Left hindlimb (tissue), 1 donor: ENCODE data around the gene ZNF57.
"Not testable (repeated sequence)": the region's sequence is repeated elsewhere in the genome, so short reads cannot be mapped to it uniquely, and the experiment has no call there.

ENCODE experiments used
- DNase-seq: peaks from one replicate; pipeline ENCODE4 v3.0.0-alpha.2; 2018

ZNF57 gene

DNA sequence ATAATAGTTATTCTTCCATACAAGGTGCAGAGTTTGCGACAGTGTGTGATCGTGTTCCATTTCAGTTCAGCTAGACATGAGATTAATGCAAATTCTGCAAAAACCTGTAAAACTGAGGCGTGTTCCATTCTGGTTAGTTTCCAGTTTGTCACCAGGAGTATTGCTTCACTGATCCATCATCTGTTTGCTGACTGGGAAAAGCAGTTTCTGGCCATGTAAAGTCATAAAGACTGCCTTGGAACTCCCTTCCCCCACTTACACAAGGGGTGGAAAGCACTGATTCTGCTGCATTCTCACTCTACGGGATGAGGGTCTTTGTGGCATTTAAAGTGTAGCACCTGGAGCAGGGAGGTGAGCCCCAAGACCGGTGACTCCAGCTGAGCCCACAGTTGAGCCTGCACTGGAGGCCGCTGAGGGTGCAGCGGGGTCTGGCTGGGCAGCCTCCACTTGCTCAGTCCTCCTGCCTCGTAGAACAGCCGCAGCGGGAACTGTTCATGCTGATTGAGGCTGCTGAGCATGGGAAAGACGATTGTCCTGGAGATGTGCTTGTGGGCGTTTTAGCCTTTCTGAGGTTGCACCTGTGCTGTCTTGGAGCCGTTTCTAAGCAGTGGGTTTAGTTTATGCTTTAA lies 2.0 kb downstream of the ZNF57 start:
- no peak for DNase-seq

DNA sequence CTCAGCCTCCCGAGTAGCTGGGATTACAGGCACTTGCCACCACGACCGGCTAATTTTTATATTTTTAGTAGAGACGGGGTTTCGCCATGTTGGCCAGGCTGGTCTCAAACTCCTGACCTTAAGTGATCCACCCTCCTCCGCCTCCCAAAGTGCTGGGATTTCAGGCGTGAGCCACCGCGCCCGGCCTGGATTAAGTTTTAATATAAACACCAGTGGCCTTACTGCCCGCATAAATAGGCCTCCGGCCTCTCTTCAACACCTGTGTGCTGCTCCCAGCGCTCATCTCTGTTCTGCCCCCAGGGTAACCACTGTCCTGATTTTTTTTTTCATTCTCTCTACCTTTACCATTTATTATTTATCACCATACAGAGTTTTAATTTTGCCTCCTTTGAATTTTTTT lies 2.6 kb downstream of the ZNF57 start:
- DNase-seq: not testable (repeated sequence)

GRCh38 chr19:2905918-2906519 lies 5.3 kb downstream of the ZNF57 start:
- no peak for DNase-seq

GRCh38 chr19:2906631-2907195 lies 6.0 kb downstream of the ZNF57 start:
- DNase-seq: no peak

DNA sequence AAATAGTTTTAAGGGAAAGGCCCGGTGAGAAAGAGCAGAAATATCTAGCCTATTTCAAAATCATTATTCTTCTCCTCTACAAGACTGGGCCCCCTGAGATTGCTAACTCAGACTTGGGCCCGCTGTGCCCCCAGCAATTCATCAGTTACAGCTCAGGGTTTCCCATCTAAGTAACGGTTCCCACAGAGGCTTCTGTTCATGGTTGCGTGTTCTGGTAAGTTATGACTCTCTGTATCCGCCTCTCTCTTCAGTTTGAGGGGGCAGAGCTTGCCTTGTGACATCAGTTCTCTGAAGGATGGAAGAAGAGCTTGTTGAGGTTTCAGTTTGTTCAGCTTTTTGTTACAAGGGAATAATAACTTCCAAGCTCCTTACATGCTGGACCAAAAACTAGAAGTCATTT lies 11.6 kb downstream of the ZNF57 start:
- DNase-seq: no peak

DNA sequence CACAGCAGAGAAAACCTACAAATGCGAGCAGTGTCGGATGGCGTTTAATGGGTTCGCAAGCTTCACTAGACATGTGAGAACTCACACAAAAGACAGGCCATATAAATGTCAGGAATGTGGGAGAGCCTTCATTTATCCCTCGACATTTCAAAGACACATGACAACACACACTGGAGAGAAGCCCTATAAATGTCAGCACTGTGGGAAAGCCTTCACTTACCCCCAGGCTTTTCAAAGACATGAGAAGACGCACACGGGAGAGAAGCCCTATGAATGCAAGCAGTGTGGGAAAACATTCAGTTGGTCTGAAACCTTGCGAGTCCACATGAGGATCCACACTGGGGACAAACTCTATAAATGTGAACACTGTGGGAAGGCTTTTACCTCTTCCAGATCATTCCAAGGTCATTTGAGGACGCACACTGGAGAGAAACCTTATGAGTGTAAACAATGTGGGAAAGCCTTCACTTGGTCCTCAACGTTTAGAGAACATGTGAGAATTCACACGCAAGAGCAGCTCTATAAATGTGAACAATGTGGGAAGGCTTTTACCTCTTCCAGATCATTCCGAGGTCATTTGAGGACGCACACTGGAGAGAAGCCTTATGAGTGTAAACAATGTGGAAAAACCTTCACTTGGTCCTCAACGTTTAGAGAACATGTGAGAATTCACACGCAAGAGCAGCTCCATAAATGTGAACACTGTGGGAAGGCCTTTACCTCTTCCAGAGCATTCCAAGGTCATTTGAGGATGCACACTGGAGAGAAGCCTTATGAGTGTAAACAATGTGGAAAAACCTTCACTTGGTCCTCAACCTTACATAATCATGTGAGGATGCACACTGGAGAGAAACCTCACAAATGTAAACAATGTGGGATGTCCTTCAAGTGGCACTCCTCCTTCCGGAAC lies 16.8 kb downstream of the ZNF57 start:
- DNase-seq: no peak

DNA sequence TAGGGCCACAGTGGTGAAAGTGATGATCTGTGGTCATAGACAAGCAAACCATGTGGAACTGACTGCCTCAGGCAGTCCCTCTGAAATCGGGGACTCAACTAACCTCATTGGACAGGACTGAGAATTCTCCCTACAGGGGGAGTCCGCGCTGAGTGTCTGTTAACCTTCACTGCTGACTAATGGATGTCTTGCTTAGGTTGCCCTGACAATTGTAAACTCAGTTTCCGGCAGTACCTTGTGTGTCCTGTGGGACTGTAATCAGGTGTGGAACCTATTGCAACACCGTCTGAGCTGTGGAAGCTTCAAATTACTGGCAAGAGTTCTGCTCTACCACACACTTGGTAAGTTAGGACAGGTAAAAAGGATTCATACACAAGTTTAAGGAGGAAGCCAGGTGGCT lies 22.3 kb downstream of the ZNF57 start:
- DNase-seq: no peak

DNA sequence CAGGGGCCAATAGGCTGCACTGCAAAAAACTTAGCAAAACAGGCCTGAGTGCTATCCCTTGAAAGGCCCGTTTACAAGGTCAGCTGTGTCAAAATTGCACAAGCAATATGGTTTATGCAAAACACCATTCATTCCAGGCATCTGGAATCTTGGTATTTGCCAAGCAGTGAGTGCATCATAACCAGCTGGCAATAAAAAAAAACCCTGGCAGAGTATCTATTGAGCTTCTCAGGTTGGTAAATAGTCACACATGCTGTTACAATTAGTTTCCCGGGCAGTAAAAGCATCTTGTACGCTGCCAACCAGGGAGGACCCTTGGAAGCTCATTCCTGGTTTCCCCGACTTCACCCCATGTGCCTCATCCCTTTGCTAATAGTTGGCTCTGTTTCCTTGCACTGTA lies 22.8 kb downstream of the ZNF57 start:
- DNase-seq: peak; percentile 55

- DNase-seq: no peak
Measured at GRCh38 chr19:2926341-2927031, 25.8 kb downstream of the ZNF57 start.

GRCh38 chr19:2927032-2927430 lies 26.3 kb downstream of the ZNF57 start:
- no peak for DNase-seq

DNA sequence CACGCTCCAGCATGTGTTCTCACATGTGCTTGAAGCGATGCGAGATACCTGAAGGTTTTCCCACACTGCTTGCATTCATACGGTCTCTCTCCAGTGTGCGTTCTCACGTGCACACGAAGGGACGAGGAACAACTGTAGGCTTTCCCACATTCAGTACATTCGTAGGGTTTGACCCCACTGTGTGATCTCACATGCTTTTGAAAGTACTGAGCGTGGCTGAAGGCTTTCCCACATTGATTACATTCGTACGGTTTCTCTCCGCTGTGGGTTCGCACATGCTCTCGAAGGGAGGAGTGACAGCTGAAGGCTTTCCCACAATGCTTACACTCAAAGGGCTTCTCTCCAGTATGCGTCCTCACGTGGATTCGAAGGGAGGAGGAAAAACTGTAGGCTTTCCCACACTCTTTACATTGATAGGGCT lies 32.8 kb downstream of the ZNF57 start:
- DNase-seq: no peak

GRCh38 chr19:2935863-2936262 lies 35.1 kb downstream of the ZNF57 start:
- not testable (repeated sequence) for DNase-seq

DNA sequence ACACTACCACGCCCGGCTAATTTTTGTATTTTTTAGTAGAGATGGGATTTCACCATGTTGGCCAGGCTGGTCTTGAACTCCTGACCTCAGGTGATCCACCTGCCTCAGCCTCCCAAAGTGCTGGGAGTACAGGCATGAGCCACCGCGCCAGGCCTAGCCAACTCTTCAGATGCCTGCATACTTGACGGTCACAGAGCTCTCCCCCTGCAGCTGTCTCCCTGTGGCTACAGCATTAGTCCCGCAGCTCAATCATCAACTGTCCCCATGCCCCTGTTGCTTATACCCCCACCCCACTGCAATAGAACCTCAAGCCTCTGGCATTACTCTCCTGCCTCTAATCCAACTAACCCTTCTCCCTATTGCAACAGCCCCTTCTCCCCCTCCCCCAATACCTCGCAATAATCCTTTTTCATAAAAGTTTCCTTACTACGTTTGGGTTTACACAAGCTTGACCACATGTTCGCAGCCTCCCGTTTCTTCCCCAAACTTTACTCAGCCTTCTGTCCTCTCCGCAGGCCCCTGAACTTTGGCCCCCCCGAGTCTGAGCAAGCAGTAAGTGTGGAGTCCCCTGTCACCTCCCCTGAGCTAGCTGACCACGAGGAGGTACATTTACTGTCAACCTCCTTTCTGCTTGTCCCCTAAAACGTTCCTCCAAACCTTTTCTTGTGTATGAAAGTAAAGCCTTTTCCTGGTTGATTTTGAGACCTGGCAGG lies 42.4 kb downstream of the ZNF57 start:
- no peak for DNase-seq

- no peak for DNase-seq
Measured at GRCh38 chr19:2944403-2944774, 43.7 kb downstream of the ZNF57 start.

DNA sequence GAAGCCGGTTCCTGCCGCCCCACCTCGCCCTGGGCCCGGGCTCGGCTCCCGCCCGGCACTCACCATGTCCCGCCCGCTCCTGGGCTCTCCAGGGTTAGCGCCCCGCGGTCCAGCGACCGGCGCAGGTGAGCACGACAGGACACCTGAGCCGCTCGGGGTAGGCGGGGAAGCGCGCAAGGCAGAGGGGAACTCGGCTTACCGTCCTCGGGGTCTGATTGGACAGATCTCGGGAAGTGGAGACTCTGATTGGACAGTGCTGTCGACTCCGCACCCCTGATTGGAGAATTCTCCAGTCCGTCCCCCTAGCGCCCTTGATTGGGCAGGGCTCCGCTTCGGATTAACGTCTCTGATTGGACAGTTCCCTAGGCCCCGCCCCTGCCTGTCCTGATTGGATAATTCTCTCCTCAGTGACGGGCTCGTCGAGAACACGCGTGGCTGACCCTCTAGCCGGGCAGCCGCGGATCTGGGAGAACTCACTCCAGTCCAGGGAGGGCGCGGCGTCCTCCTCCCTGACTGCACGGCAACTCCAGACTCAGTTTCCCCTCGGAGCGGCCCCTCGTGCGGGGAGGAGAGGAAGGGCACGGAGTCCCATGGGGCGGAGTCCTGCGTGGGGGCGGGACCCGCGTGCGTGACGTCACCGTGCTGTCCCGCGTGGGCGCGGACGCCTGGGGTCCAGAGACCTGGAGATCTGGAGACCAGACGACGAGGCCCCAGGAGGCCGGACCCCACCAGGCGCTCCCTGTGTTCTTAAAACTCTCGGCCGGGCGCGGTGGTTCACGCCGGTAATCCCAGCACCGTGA lies 44.2 kb downstream of the ZNF57 start, which contains the start of gene ZNF77:
TSS of gene ZNF77 (minus strand) at position 197 of the 800 bp plus-strand sequence. CDS start at position 66, 131 bp downstream.
- peak; percentile 99 for DNase-seq

GRCh38 chr19:2945575-2946184 lies 45.0 kb downstream of the ZNF57 start:
- DNase-seq: no peak

DNA sequence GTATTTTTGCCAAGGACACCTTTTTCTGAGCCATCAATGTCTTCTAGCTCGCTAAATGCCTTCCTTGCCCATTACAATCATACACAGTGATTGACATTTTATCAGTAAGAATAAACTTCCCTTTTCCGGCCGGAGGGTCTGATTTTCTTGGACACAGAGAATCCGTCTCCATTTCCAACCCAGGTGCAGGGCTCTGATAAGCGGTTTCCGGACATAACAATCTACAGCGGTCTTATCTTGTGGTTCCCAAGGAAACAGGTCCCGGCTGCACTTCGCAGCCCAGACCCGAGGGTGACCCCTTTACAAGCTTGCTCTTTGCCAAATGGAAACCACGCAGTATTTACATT lies 49.2 kb downstream of the ZNF57 start:
- DNase-seq: peak; percentile 48

DNA sequence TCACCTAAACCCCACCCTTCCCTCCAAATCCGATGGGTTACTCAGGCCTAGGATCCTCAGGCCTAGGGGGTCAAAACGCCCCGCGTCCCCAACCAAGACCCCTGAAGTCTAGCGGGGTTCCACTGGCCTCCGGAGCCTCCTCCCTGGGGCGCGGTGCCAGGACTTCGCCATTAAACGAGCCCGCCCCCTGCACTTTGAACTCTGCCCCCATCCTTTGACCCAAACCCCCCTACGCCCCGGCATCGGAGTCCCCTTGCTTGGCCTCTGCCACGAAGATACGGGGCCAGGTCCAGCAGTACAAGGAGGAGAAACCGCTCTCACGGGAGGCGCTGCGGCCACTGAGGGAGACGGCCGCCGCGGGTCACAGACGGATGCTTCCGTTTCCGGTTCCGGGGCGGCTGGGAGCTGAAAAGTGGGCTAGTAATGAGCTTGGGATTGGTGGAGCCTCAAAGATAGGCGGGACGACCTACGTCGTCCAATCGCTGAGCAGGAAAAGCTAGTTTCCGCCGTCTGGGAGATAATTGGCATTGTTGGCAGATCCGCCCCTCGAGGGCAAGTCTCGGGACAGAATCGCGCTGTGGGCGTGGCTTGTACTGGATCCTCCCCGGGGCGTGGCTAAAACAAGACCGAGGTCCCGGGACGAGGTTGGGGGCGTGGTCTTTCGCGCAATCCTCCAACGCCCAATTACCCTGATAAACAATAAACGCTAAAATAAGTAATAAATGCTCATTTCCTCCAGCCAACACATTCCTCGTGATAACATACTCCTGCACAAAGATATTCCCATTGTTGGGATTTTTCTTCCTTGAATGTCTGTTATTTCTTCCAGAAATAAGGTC lies 49.8 kb downstream of the ZNF57 start:
- DNase-seq: peak; percentile 100

- no peak for DNase-seq
Measured at GRCh38 chr19:2952953-2953481, 52.3 kb downstream of the ZNF57 start.

- DNase-seq: peak; percentile 6
Measured at GRCh38 chr19:2957160-2957559, 56.4 kb downstream of the ZNF57 start.
